Measurements from ENCODE around the gene FAM228B. TPM values are rescaled to one million over a fixed set of nuclear protein-coding genes. Genes with fewer than 3 reads are reported as not detected.

FAM228B gene
- total and polyA plus RNA-seq, 9 of the 15 experiments (the other 6 are each of a cell fraction or from before 2014, with no cell fraction given): 1.1 to 3.7 (median 2.6) TPM

DNA sequence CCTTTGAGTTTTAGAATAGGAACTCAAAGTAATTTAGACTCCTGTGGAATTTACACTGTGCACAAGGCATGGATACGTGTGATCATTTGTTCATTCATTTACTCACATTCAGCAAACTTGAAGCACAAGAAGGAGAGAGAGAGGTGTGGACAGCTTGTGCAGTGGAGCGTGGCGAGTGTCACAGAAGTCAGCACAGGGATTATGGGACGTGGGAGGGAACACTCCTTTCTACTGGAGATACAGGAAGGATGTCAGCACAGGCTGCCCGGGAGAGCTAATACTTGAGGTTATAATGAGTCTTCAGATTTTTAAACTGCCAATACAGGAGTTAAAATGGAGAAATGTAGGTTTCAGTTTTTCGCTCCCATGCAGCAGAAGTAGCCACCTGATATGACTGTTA, 58.6 kb downstream of the FAM228B start (continued):
- TF ChIP-seq, protein P1, sequence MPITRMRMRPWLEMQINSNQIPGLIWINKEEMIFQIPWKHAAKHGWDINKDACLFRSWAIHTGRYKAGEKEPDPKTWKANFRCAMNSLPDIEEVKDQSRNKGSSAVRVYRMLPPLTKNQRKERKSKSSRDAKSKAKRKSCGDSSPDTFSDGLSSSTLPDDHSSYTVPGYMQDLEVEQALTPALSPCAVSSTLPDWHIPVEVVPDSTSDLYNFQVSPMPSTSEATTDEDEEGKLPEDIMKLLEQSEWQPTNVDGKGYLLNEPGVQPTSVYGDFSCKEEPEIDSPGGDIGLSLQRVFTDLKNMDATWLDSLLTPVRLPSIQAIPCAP (CRISPR knock-in tag; IDR thresholded peaks at IDR 0.05; ENCODE audit: borderline replicate concordance): no peak
- TF ChIP-seq, protein P2, sequence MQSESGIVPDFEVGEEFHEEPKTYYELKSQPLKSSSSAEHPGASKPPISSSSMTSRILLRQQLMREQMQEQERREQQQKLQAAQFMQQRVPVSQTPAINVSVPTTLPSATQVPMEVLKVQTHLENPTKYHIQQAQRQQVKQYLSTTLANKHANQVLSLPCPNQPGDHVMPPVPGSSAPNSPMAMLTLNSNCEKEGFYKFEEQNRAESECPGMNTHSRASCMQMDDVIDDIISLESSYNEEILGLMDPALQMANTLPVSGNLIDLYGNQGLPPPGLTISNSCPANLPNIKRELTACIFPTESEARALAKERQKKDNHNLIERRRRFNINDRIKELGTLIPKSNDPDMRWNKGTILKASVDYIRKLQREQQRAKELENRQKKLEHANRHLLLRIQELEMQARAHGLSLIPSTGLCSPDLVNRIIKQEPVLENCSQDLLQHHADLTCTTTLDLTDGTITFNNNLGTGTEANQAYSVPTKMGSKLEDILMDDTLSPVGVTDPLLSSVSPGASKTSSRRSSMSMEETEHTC (IDR thresholded peaks at IDR 0.05): no peak
- TF ChIP-seq PRPF4 (IDR thresholded peaks at IDR 0.05; ENCODE audit: insufficient read depth, low read depth, low read length, poor library complexity, severe bottlenecking) (no peak), ZNF785 (CRISPR knock-in tag; IDR thresholded peaks at IDR 0.05) (no peak), PML (IDR thresholded peaks at IDR 0.05; ENCODE audit: low read length) (no peak), CHD2 (IDR thresholded peaks at IDR 0.05; ENCODE audit: low read depth, low read length) (no peak), RFX1 (IDR thresholded peaks at IDR 0.05) (no peak), BACH1 (tag; IDR thresholded peaks at IDR 0.05) (no peak), CEBPG (CRISPR knock-in tag; IDR thresholded peaks at IDR 0.05) (no peak), CEBPG (tag; conservative IDR thresholded peaks at IDR 0.05 in 1 of 2, IDR thresholded peaks at IDR 0.05 in 1 of 2) (no peak), ZNF507 (tag; conservative IDR thresholded peaks at IDR 0.05) (no peak), NEUROD1 (IDR thresholded peaks at IDR 0.05; ENCODE audit: borderline replicate concordance, low read depth, low read length, partially characterized antibody) (no peak), CREM (IDR thresholded peaks at IDR 0.05; ENCODE audit: low read depth) (peak; percentile 39; the same call in 1 of the 2 replicates), TAF1 (IDR thresholded peaks at IDR 0.05; ENCODE audit: control insufficient read depth, extremely low read depth, insufficient read depth, low read length, severe bottlenecking) (no peak), KLF16 (IDR thresholded peaks at IDR 0.05) (peak; percentile 41; the same call in 1 of the 2 replicates), ARID2 (IDR thresholded peaks at IDR 0.05) (no peak), KDM5B (IDR thresholded peaks at IDR 0.05; ENCODE audit: insufficient replicate concordance, low read depth, low read length) (no peak)
- TF ChIP-seq, protein P3, sequence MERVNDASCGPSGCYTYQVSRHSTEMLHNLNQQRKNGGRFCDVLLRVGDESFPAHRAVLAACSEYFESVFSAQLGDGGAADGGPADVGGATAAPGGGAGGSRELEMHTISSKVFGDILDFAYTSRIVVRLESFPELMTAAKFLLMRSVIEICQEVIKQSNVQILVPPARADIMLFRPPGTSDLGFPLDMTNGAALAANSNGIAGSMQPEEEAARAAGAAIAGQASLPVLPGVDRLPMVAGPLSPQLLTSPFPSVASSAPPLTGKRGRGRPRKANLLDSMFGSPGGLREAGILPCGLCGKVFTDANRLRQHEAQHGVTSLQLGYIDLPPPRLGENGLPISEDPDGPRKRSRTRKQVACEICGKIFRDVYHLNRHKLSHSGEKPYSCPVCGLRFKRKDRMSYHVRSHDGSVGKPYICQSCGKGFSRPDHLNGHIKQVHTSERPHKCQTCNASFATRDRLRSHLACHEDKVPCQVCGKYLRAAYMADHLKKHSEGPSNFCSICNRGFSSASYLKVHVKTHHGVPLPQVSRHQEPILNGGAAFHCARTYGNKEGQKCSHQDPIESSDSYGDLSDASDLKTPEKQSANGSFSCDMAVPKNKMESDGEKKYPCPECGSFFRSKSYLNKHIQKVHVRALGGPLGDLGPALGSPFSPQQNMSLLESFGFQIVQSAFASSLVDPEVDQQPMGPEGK (CRISPR knock-in tag; IDR thresholded peaks at IDR 0.05; ENCODE audit: borderline replicate concordance): no peak
- TF ChIP-seq, protein P4, sequence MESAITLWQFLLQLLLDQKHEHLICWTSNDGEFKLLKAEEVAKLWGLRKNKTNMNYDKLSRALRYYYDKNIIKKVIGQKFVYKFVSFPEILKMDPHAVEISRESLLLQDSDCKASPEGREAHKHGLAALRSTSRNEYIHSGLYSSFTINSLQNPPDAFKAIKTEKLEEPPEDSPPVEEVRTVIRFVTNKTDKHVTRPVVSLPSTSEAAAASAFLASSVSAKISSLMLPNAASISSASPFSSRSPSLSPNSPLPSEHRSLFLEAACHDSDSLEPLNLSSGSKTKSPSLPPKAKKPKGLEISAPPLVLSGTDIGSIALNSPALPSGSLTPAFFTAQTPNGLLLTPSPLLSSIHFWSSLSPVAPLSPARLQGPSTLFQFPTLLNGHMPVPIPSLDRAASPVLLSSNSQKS (CRISPR knock-in tag; IDR thresholded peaks at IDR 0.05): no peak
- TF ChIP-seq, protein P5, sequence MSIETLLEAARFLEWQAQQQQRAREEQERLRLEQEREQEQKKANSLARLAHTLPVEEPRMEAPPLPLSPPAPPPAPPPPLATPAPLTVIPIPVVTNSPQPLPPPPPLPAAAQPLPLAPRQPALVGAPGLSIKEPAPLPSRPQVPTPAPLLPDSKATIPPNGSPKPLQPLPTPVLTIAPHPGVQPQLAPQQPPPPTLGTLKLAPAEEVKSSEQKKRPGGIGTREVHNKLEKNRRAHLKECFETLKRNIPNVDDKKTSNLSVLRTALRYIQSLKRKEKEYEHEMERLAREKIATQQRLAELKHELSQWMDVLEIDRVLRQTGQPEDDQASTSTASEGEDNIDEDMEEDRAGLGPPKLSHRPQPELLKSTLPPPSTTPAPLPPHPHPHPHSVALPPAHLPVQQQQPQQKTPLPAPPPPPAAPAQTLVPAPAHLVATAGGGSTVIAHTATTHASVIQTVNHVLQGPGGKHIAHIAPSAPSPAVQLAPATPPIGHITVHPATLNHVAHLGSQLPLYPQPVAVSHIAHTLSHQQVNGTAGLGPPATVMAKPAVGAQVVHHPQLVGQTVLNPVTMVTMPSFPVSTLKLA (conservative IDR thresholded peaks at IDR 0.05): 0 out of 4 replicates have a peak, but pooled peaks of 1 of the 2 experiments have one; percentile 16
- TF ChIP-seq, protein P6, sequence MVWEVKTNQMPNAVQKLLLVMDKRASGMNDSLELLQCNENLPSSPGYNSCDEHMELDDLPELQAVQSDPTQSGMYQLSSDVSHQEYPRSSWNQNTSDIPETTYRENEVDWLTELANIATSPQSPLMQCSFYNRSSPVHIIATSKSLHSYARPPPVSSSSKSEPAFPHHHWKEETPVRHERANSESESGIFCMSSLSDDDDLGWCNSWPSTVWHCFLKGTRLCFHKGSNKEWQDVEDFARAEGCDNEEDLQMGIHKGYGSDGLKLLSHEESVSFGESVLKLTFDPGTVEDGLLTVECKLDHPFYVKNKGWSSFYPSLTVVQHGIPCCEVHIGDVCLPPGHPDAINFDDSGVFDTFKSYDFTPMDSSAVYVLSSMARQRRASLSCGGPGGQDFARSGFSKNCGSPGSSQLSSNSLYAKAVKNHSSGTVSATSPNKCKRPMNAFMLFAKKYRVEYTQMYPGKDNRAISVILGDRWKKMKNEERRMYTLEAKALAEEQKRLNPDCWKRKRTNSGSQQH (CRISPR knock-in tag; IDR thresholded peaks at IDR 0.05): no peak
